BLaER1 treated with 17β-estradiol and CSF1 and Interleukin-3, amounts not matched to agents 10 nM and 100 nM (cell line): ENCODE data around the gene RSPO3.
"Not testable (repeated sequence)": the region's sequence is repeated elsewhere in the genome, so short reads cannot be mapped to it uniquely, and the experiment has no call there.

Experiments used
- H3K27ac ChIP-seq, 11 experiments: shearing (Covaris generic); formaldehyde crosslinking; 2 replicates each; pipeline ENCODE4 v1.8.1; 2022
- H3K27me3 ChIP-seq, 11 experiments: shearing (Covaris generic); formaldehyde crosslinking; 2 replicates each; pipeline ENCODE4 v1.8.1; 2022
- H3K36me3 ChIP-seq, 11 experiments: shearing (Covaris generic); formaldehyde crosslinking; 2 replicates each; pipeline ENCODE4 v1.8.1; 2022
- H3K4me1 ChIP-seq, 10 experiments: shearing (Covaris generic); formaldehyde crosslinking; 2 replicates each; pipeline ENCODE4 v1.8.1; 2022
- H3K4me2 ChIP-seq, 11 experiments: shearing (Covaris generic); formaldehyde crosslinking; 2 replicates each; pipeline ENCODE4 v1.8.1; 2022
- H3K4me3 ChIP-seq, 10 experiments: shearing (Covaris generic); formaldehyde crosslinking; 2 replicates each; pipeline ENCODE4 v1.8.1; 2022
- H3K9ac ChIP-seq, 11 experiments: shearing (Covaris generic); formaldehyde crosslinking; 2 replicates each; pipeline ENCODE4 v1.8.1; 2022
- H3K9me3 ChIP-seq, 11 experiments: shearing (Covaris generic); formaldehyde crosslinking; replicated peaks in 1 of 11; 2 replicates each; pipeline ENCODE4 v1.8.1; 2022
- H4K20me1 ChIP-seq, 11 experiments: shearing (Covaris generic); formaldehyde crosslinking; 2 replicates each; pipeline ENCODE4 v1.8.1; 2022
- Cebpa-rat ChIP-seq, 11 experiments: shearing (Covaris generic); IDR thresholded peaks; 2 replicates each; pipeline ENCODE4 v1.8.1; 2022

The RSPO3 gene

DNA sequence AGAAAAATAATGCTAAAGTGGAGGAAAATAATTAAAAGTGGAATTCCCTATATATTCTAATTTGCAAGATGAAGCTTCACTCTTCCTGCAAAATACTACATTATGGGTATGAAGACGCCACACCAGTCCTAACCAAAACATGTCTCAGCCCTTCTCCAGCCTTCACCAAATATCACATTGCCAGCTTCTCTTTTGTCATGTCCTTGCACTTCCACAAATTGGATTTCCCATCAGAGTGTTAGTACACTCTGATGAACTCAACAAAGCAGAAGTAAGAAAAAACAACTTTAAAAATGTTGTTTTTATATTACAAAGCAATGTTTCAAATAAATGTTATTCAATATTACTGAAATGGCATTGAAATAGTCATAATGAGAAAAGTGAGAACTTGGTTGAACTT lies 85.8 kb downstream of the RSPO3 start:
- H3K27ac ChIP-seq: peak overlapping the region in 1 of 11 experiments; percentile 3; a peak in 1 of 22 replicates
- no peak overlapping the region for H3K9ac ChIP-seq
- H3K4me2 ChIP-seq: peak overlapping the region in 1 of 11 experiments; percentile 11; a peak in 1 of 22 replicates
- H3K36me3 ChIP-seq: no peaks in the 10 kb centered on the region
- TF ChIP-seq Cebpa-rat (IDR thresholded peaks at IDR 0.05): no peak
- H4K20me1 ChIP-seq: no peaks in the 10 kb centered on the region
- no peaks in the 10 kb centered on the region for H3K27me3 ChIP-seq
- no peaks in the 10 kb centered on the region for H3K9me3 ChIP-seq
- peaks cover 0 to 19% (median 0%) of the 10 kb centered on the region in 10 experiments; a peak in 2 of 20 replicates for H3K4me1 ChIP-seq
- H3K4me3 ChIP-seq: no peak overlapping the region

DNA sequence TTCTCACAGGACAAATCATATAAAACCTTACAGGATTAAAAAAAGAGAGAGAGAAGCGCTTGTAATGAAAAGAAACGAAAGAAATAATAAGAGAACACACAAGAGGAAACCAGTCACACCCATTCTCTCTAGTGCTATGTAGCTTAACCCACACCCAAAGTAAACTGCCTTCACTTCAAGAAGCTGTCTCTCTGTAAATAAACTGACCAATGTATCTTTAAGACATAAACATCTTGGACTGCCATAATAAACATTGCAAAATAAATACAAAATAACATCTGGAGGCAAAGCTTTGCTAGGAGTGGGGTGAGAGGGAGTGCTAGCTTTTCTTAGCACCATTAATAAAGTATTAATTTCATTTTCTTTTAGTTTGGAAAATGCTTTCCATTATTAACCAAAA lies 86.6 kb downstream of the RSPO3 start:
- Histone ChIP-seq H3K9ac (no peak overlapping the region), H4K20me1 (no peaks in the 10 kb centered on the region), H3K27me3 (no peaks in the 10 kb centered on the region), H3K4me2 (peak overlapping the region in 1 of 11 experiments; percentile 11; a peak in 1 of 22 replicates), H3K9me3 (no peaks in the 10 kb centered on the region), H3K4me1 (peaks cover 0 to 19% (median 0%) of the 10 kb centered on the region in 10 experiments; a peak in 2 of 20 replicates), H3K36me3 (no peaks in the 10 kb centered on the region), H3K4me3 (no peak overlapping the region), H3K27ac (peak overlapping the region in 1 of 11 experiments; percentile 3; a peak in 2 of 22 replicates)
- no peak for TF ChIP-seq Cebpa-rat (IDR thresholded peaks at IDR 0.05)

DNA sequence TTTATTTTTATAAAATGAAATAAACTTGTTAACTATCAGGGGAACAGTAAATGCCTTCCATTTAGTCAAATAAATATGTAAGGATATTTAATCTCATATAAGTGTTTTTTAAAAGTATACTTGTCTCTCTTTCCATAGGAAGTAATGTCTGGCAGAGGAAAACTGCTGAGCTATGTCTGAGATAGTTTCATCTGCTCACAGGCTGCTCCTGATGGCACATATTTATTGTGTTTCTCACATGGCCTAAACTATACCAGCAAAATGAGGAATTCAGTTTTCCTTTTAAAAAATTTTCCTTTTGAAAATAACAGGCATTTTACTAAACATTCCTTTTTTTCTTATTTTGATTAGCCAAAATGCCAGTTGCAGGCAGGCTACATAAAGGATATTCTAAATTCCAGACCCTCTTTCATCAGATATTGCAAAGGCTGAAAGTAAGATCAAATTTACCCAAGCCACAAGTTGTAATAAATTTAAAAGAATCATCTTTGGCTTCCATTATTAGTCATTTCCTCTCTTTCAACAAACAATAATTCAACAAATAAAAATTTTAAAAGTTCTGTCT lies 88.1 kb downstream of the RSPO3 start:
- Histone ChIP-seq H3K4me2 (no peak overlapping the region), H3K27ac (no peak overlapping the region), H3K9ac (no peak overlapping the region), H3K27me3 (no peaks in the 10 kb centered on the region), H3K4me1 (peaks cover 0 to 19% (median 0%) of the 10 kb centered on the region in 10 experiments; a peak in 2 of 20 replicates), H3K9me3 (no peaks in the 10 kb centered on the region), H4K20me1 (no peaks in the 10 kb centered on the region), H3K36me3 (no peaks in the 10 kb centered on the region), H3K4me3 (no peak overlapping the region)
- no peak for TF ChIP-seq Cebpa-rat (IDR thresholded peaks at IDR 0.05)

DNA sequence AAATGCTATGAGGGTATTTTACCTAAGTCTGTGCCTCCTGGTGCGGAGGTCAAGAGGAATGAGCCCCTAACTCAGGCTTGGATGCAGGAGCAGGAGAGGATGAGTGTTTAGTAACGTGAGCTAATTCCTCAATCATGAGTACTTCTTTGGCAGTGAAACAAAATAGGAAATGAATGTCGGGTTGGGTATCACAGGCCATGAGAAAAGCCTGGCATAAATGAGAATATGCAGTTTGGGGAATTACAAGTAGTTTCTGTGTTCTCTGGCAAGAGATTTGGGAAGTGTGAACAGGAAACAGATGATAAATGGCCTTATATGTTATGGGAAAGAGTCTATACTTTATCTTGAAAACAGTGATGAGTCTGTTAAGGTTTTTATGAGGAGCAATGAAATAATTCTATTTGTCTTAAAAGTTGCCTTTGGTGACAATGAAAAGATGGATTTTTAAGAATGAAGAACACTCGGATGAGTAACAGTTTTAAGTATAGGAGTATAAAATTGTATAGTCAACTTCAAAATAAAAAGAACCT lies 89.2 kb downstream of the RSPO3 start:
- H3K4me2 ChIP-seq: peak overlapping the region in 1 of 11 experiments; percentile 39; a peak in 1 of 22 replicates
- H3K9me3 ChIP-seq: no peaks in the 10 kb centered on the region
- H3K9ac ChIP-seq: no peak overlapping the region
- H4K20me1 ChIP-seq: no peaks in the 10 kb centered on the region
- no peak overlapping the region for H3K27ac ChIP-seq
- H3K4me3 ChIP-seq: no peak overlapping the region
- no peak for TF ChIP-seq Cebpa-rat (IDR thresholded peaks at IDR 0.05)
- H3K36me3 ChIP-seq: no peaks in the 10 kb centered on the region
- no peaks in the 10 kb centered on the region for H3K27me3 ChIP-seq
- peaks cover 0 to 19% (median 0%) of the 10 kb centered on the region in 10 experiments; a peak in 2 of 20 replicates for H3K4me1 ChIP-seq

DNA sequence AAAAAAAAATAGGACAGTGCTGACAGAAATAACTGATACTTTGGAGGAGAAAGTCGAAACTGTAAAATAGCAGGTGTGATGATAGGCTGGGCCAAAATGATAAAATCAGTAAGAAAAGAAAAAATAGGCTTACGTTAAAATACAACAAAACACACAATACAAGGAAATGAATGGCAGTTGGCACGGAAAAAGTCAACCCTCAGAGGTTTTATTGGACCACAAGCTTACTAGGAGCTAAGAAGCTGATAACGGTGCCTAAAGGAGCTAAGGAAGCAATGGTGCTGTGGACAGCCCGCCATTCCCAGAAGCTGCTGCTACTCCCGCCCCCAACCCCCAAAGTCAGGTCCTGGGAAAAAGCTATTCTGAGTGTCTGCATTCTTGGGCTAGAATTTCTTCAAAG lies 92.3 kb downstream of the RSPO3 start:
- Histone ChIP-seq H4K20me1 (no peaks in the 10 kb centered on the region), H3K4me1 (peaks cover 0 to 3% (median 0%) of the 10 kb centered on the region in 10 experiments; a peak in 1 of 20 replicates), H3K4me3 (no peak overlapping the region), H3K27ac (no peak overlapping the region), H3K9ac (no peak overlapping the region), H3K27me3 (no peaks in the 10 kb centered on the region), H3K36me3 (no peaks in the 10 kb centered on the region), H3K4me2 (no peak overlapping the region), H3K9me3 (peaks cover 0 to 8% (median 0%) of the 10 kb centered on the region in 11 experiments; a peak in 4 of 22 replicates)
- TF ChIP-seq Cebpa-rat (IDR thresholded peaks at IDR 0.05): no peak

DNA sequence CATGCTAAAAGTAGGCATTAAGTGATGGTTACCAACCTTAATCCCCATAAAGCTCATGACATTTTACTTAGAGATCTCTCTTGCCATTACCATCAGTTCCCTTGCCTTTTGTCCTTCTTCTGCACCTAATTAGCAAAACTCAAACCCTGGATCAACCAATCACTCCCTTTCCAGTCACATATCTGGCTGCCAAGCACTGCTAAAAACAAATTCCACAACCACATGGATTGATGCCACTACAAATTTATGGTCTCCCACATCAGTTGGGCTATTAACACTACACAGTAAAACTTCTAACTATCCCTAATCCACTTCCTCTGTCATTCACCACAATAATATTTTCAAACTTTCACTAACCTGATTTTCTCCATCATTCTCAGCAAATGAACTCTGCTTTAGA lies 93.9 kb downstream of the RSPO3 start:
- H4K20me1 ChIP-seq: no peaks in the 10 kb centered on the region
- no peaks in the 10 kb centered on the region for H3K27me3 ChIP-seq
- no peak for TF ChIP-seq Cebpa-rat (IDR thresholded peaks at IDR 0.05)
- H3K9ac ChIP-seq: no peak overlapping the region
- peaks cover 0 to 8% (median 0%) of the 10 kb centered on the region in 11 experiments; a peak in 4 of 22 replicates for H3K9me3 ChIP-seq
- no peaks in the 10 kb centered on the region for H3K36me3 ChIP-seq
- H3K4me3 ChIP-seq: no peak overlapping the region
- peaks cover 0 to 3% (median 0%) of the 10 kb centered on the region in 10 experiments; a peak in 1 of 20 replicates for H3K4me1 ChIP-seq
- no peak overlapping the region for H3K4me2 ChIP-seq
- no peak overlapping the region for H3K27ac ChIP-seq

DNA sequence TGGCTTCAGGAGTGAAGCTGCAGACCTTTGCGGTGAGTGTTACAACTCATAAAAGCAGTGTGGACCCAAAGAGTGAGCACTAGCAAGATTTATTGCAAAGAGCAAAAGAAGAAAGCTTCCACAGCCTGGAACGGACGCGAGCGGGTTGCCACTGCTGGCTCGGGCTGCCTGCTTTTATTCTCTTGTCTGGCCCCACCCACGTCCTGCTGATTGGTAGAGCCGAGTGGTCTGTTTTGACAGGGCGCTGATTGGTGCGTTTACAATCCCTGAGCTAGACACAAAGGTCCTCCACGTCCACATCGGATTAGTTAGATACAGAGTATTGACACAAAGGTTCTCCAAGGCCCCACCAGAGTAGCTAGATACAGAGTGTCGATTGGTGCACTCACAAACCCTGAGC lies 95.6 kb downstream of the RSPO3 start:
- H3K36me3 ChIP-seq, H4K20me1 ChIP-seq, H3K4me1 ChIP-seq, H3K27ac ChIP-seq, H3K9me3 ChIP-seq, H3K4me3 ChIP-seq, H3K4me2 ChIP-seq, H3K27me3 ChIP-seq, H3K9ac ChIP-seq: not testable (repeated sequence)

DNA sequence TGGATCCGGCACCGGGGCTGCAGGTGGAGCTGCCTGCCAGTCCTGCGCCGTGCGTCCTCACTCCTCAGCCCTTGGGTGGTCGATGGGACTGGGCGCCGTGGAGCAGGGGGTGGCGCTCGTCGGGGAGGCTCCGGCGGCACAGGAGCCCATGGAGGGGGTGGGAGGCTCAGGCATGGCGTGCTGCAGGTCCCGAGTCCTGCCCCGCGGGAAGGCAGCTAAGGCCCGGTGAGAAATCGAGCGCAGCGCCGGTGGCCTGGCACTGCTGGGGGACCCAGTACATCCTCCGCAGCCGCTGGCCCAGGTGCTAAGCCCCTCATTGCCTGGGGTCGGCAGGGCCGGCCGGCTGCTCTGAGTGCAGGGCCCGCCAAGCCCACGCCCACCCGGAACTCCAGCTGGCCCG lies 96.1 kb downstream of the RSPO3 start:
- H3K4me3 ChIP-seq, H3K9me3 ChIP-seq, H3K27me3 ChIP-seq, H3K27ac ChIP-seq, H3K4me1 ChIP-seq, H3K36me3 ChIP-seq, H4K20me1 ChIP-seq, H3K9ac ChIP-seq, H3K4me2 ChIP-seq: not testable (repeated sequence)

DNA sequence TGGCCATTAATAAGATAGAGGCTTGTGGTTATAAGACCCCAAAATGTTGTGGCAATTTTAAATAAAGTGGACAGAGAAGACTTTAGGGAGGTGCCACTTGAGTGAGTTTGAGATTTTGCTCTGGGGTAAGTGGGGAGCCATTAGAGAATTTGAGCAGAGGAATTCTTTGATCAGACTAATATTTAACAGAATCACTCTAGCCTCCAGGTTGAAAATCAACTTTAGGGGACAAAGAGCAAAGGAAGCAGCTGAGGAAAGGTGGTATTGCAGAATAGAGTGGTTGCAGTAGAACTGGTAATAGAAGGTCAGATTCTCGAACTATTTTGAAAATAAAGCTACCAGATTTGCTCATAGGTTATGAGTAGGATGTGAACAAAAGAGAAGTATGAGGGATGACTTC lies 97.5 kb downstream of the RSPO3 start:
- Histone ChIP-seq H3K27me3 (no peaks in the 10 kb centered on the region), H3K4me3 (no peak overlapping the region), H3K36me3 (no peaks in the 10 kb centered on the region), H3K4me1 (no peaks in the 10 kb centered on the region), H3K4me2 (no peak overlapping the region), H4K20me1 (no peaks in the 10 kb centered on the region), H3K9ac (no peak overlapping the region), H3K9me3 (peaks cover 0 to 8% (median 0%) of the 10 kb centered on the region in 11 experiments; a peak in 4 of 22 replicates), H3K27ac (no peak overlapping the region)
- TF ChIP-seq Cebpa-rat (IDR thresholded peaks at IDR 0.05): no peak
